Astrocyte of the spinal cord (primary cell): Measurements from ENCODE around the gene GAB2.

Experiments used
- DNase-seq: peaks from one replicate; pipeline ENCODE4 v3.0.0; 2011; ENCODE audit warnings: low read depth, low spot score
- H3K4me3 ChIP-seq: 2 replicates; pipeline ENCODE4 v1.5.1; 2011; ENCODE audit warnings: low read depth, mild to moderate bottlenecking, low read length, moderate library complexity
- CTCF ChIP-seq: IDR thresholded peaks from 2 replicates; pipeline ENCODE4 v1.5.1; 2012; ENCODE audit warnings: low read depth, mild to moderate bottlenecking, low read length, inconsistent platforms
- in situ Hi-C: cut with HindIII; loops from 2 replicates; pipeline ENCODE4 v1.10.0; 2017; ENCODE audit warnings: low sequenced_read_pairs

Gene GAB2

GRCh38 chr11:78265326-78265725 is 152.3 kb downstream of the GAB2 start:
- no peak for DNase-seq
- in situ Hi-C loops, result no loop called here
- H3K4me3 ChIP-seq, result no peak overlapping the region

GRCh38 chr11:78262691-78263090 is 154.9 kb downstream of the GAB2 start:
- H3K4me3 ChIP-seq, result no peak overlapping the region
- DNase-seq, result no peak
- TF ChIP-seq CTCF, result no peak
- in situ Hi-C loops, result no loop called here

More at GRCh38 chr11:78265326-78265725, 152.3 kb downstream of the GAB2 start:
- no peak for TF ChIP-seq CTCF

DNA sequence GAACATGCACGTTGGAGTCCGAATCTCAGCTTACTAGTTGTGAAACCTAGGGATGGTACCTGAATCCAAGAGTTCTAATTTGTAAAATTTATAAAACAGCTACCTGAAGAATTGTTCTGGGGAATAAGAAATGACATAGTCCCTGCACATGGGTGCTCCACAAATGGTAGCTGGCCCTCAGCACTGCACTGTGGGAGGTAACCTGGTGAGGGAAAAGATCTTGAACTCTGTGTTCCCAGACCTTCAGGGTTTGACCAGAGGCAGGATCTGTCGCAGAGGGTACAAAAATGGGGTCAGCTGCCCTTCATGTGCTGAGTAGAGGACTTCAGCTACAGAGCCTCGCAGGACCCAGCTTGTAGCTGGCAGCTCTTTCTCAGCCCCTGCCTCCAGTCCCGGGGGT is 155.4 kb downstream of the GAB2 start:
- in situ Hi-C loops, result no loop called here
- no peak for TF ChIP-seq CTCF
- no peak overlapping the region for H3K4me3 ChIP-seq
- no peak for DNase-seq

- no peak for TF ChIP-seq CTCF
- in situ Hi-C loops, result no loop called here
- no peak for DNase-seq
- H3K4me3 ChIP-seq, result no peak overlapping the region
Measured at GRCh38 chr11:78261828-78262227, 155.8 kb downstream of the GAB2 start.

DNA sequence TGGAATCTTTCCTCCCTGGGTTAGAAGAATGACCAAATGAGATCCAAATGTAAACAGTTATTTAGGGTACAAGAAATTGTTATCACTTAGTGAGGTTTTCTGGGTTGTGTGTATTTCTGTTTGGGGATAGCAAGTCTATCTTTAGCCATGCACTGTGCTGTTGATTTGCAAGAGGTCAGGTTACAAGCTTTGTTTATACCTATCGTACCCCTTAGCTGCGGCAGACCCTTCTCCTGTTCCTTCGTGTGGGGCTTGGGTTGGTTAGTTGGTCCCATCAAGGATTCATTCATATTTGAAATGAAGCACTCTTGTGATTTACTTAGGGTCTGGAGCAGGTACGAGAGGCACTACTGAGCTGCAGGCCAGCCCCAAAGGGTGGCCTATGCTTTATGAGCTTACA is 156.3 kb downstream of the GAB2 start:
- no peak overlapping the region for H3K4me3 ChIP-seq
- in situ Hi-C loops, result no loop called here
- TF ChIP-seq CTCF, result no peak
- no peak for DNase-seq

DNA sequence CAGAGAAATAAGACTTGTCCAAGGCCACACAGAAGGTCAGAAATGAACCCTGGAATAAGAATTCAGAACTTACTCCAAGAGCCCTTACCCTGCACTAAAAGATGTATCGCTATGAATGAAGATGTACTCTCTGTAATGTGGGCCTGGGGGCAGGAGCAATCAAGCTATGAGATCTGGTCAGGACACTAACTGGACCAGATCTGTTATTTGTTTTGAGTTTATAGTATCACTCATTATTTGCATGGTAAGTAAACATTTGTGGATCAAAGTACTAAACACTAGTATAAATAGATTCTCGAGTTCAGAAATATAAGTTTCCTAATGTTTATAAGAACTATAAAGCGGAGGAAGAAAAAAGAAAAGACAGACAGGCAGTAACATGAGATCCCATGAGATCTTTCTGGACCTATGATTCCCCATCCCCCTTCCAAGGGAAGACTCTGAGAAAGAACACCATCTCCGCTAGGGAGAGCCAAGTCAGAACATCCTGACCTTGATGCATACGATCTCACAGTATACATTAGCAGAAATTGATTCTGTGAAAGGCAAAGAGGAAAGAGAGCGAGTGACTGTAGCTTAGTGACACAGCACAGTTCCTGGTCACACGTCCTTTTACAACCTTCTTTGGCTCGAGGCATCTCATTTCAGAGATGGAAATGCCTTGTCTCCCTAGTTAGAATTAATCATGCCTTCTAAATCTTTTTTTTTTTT is 157.7 kb downstream of the GAB2 start:
- no peak for TF ChIP-seq CTCF
- in situ Hi-C loops, result no loop called here
- no peak overlapping the region for H3K4me3 ChIP-seq
- no peak for DNase-seq

DNA sequence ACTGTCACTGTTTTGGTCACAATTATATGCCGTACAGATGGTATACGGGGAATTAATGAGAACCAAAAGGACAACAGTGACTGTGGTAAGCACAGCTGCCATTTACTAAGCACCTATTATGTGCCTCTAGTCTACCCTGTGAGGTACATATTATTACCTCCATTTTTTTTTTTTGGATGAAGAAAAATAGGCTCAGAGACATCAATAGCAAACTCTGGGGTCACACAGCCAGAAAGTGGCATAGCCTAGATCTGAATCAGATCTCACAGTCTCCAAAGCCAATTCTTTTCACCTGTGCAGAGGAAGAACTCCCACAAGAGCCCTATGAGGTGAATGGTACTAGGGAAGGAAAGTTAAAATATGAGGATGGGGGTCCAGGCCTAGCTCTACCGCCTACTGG is 160.0 kb downstream of the GAB2 start:
- H3K4me3 ChIP-seq, result no peak overlapping the region
- no peak for DNase-seq
- in situ Hi-C loops, result no loop called here
- no peak for TF ChIP-seq CTCF
